Stimulated activated CD4-positive, alpha-beta T cell treated with anti-CD3 and anti-CD28 coated beads, Interleukin-15, amount 100 ng/mL, for 1 hour (primary cell): ENCODE results near the gene PIK3CA.
A peak's percentile ranks its signal among the peaks of the same experiment; 100 is the strongest.
"Not testable (repeated sequence)": the region's sequence is repeated elsewhere in the genome, so short reads cannot be mapped to it uniquely, and the experiment has no call there.

Source experiments
- DNase-seq, 2 donors: peaks; one replicate each; pipeline ENCODE4 v3.0.0-alpha.2; 2020; ENCODE audit warnings: low read depth in 1 of 2, low spot score in 1 of 2

Gene PIK3CA

DNA sequence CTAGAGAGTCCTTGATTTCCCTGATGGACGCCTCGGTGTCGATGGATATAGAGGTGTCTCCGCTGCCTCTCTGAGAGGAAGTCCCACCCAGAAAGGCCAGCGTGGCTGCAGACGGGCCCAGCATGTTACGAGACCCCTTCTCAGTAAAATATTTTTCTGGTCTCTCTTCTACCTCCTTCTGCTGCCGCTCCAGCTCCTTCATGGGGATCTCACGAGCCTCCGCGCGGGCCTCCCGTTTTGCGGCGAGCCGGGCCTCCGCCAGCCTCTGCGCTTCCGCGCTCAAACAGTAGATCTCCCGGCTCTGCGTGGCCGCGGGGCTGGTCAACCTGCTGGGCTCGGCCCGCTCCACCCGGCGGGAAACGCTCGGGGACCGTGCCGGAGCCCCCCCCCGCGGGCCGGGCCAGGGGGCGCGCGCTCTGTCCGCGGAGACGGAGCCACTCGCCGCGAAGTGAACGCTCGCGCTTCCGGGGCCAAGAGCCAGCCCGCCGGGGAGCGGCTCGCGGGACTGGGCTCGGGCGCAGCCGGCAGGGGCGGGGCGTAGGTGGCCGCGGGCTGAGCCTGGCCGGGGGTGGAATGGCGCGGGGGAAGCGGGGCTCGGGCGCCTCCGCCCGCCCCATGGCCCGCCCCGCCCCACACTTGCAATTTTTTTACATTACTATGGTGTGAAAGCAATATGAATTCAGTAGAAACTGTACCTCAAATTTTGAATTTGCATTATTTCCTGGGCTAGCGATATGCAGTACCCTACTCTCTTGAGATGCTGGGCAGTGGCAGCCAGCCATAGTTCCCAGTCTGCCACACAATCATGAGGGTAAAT is 113.0 kb downstream of the PIK3CA start:
- DNase-seq = peak; percentile 37 to 50

DNA sequence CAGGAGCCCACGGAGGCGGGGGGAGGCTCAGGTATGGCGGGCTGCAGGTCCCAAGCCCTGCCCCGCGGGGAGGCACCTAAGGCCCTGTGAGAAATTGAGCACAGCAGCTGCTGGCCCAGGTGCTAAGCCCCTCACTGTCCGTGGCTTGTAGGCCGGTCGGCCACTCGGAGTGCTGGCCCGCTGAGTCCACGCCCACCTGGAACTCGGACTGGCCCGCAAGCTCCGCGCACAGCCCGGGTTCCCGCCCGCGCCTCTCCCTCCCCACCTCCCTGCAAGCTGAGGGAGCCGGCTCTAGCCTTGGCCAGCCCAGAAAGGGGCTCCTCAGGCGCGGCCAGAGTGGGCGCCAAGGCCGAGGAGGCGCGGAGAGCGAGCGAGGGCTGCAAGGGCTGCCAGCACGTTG is 115.0 kb downstream of the PIK3CA start:
- DNase-seq = no peak

DNA sequence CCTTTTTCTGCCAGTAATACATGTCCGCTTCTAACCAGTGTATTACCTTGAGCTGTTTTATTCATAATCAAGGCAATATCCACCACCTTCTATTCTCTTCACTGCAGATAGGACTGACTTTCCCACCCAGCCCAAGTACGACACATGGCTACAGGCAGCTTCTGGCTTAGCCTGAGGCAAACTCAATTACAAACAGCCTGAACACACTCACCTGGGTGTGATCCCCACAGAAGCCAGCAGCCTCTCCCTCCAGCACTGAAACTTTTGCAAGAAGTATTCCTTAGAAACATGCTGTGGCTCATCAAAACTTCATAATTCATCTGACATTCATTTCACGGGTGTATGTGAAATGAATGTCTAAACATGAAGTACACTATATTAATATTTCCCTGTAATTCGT is 116.3 kb downstream of the PIK3CA start:
- no peak for DNase-seq

DNA sequence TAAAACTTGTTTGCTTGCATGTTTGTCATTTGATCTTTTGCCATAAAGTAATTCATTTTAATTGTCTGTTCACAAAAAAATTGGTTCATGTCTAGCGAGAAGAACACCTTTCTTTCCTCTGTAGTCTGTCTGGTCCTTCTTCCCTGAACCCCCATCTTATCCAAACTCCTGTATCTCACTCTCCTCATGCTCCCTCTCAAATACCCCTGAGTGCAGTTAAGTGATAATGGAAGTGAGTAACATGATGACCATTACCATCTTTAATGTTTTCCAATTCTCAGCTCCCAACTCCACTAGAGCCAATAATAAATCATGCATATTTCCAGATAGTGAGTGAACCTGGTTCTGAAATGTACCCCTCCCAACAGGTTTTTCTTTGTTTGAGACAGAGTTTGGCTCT is 116.9 kb downstream of the PIK3CA start:
- no peak for DNase-seq

DNA sequence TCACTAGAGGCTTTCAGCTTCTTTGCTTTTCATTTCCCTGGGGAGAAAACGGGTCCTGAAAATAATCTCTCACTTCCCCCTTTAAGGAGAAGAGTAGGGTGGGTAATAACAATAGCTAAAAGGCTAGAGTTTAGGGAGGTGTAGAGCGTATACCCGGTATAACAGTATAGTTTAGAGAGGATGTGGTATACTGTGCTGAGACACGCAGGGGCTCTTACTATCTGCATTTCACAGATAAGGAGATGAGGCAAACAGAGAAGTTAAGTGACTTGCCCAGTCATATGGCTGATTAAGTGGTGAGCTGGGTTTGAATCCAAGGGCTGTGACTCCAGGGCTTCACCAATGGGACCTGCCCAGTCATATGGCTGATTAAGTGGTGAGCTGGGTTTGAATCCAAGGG is 117.7 kb downstream of the PIK3CA start:
- no peak for DNase-seq

DNA sequence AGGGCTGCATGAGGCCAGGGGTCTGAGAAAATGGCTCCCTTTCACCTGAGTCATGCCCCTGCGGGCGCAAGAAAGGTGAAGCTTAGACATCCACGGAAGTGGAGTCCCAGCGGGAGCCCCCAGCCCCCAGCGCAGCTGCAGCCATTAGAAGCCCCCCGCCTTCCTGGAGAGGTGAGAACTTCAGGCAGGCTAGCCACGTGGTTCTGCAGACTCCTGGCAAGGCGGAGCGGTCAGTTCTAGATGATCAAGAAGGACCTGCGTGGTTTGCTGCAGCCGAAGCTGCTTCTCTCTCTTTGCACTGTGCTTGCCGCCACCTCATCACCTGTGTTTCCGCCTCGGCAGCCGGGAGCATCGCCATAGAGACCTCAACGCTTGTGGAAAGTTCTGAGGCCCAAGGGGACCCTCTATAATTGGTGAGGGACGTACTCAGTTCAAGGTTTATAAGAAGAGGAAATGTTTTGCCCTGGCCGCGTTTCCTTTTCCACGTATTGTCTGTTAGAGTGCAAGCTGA is 118.6 kb downstream of the PIK3CA start:
- no peak for DNase-seq

DNA sequence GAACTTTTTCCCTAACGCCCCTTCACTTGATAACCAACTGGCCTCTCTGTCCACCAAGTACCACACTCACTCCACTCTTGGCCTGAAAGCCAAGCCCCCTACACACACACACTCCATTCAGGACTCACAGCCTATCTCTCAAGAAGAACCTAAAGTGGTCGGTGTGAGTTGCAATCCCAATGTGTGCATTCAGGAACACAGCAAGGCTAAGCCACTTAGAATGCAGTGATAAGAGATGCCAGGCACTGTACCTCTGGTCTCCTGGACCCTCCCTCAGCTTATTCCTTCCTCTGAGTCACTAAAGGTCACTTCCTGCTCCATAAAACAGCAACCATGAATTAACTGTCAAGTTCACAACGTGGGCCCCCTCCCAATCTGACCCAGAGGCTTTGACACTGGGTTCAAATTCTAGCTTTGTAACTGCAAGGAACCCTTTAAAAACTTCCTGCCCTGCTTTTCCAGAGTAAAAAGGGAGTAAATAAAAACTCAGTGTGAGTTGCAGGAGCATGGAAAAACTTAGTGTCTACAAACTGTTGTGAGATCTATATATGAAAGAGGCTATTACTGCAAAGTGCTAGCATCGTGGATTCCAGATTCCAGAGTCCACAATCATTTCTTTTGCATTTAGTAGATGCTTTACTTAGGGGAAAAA is 120.4 kb downstream of the PIK3CA start:
- no peak for DNase-seq

DNA sequence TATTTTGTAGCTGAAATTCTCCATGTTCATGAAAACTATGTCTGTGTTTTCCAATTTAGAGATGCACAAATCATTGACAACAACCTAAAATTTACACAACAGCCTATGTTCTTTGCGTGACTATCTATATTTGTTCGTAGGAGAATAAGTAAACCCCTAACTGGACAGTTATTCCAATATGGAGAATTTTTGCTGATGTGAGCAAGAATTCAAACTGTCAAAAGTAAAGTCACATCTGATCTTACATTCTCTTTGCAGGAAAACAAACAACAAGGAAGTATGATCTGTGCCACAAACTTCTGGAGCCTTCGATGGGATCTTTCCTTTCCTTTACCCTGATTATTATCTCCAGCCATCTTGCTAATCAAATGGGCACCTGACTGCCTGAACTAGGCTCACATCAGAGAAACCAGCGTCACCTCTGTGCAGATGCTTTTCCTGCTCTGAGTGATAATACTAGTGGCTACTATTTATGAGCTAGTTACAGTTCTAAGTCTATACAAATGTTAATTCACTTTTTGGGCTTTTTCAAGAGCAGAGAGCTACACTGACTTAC is 121.1 kb downstream of the PIK3CA start:
- DNase-seq = no peak

DNA sequence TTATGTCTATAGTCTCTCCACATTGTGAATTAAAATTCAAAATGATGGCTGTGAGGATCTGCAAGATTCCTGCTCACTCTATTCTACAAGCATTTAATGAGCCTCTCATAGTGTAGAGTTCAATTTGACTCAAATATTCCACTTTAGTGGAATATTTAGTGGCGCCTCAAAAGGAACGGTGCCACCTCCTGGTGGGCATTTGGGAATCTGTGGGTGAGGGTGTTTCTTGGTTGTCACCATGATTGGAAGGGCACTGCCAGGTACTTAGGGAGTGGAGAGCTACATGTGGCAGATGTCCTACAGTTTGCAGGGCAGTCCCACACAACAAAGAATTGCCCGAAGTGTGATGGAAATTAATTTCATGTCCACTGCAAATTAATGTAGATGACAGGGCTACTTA is 124.2 kb downstream of the PIK3CA start:
- DNase-seq = no peak

DNA sequence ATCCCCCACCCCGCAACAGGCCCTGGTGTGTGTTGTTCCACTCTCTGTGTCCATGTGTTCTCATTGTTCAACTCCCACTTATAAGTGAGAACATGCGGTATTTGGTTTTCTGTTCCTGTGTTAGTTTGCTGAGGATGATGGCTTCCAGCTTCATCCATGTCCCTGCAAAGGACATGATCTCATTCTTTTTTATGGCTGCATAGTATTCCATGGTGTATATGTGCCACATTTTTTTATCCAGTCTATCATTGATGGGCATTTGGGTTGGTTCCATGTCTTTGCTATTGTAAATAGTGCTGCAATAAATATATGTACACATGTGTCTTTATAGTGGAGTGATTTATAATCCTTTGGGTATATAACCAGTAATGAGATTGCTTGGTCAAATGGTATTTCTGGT is 126.3 kb downstream of the PIK3CA start:
- DNase-seq = not testable (repeated sequence)

DNA sequence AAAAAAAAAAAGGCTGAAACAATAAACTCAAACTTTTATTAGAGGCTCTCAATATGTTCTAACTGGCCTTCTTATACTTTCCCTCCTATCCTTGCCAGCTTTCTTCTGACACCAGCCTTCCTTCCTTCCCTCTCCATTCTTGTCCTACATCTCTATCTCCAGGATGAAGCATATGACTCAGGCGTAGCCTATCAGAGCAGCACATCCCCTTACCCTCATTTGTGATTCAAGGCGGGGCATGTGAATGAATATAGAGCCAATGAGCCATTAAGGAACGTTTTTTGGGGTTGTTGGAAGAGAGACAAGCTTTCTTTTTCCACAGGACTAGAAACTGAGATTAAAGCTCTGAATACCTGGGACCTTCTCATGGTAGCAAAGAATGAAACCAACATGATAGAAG is 127.8 kb downstream of the PIK3CA start:
- DNase-seq = no peak

DNA sequence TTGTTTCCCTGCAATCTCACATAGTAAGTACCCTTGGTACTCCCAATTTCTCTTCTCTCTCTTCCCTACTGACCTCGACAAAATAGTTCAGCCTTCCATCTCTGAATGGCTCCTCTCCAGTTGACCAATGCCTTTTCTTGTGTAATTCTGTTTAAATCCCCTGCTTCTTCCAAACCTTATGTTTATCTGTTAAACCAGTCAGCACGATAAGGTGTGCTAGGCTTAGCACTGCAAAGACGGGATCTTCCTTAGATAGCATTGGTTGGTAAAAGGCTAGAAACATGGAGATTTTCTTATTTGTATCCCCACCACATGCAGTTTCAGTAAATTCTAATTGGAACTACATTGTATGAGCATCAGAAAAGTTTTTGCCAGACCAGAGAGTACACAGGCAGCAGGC is 128.6 kb downstream of the PIK3CA start:
- DNase-seq = no peak

DNA sequence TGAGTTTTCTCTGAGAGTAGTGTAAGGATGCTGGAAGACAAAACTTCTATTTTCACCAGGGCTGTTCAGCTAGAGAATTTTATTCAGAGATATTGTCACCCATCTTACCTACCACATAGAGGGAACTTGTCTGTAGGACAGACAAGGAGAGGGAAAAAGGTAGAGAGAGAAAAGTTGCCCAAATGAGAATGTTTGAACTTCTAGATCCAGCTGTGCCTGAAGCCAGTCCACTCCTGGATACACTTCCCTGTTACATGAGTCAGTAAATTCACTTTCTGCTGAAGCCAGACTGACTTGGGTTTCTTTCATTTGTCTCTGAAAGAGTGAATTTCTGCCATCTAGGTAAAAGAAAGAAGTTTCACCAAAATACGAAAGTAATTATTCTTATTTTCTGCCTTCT is 130.0 kb downstream of the PIK3CA start:
- DNase-seq = no peak

DNA sequence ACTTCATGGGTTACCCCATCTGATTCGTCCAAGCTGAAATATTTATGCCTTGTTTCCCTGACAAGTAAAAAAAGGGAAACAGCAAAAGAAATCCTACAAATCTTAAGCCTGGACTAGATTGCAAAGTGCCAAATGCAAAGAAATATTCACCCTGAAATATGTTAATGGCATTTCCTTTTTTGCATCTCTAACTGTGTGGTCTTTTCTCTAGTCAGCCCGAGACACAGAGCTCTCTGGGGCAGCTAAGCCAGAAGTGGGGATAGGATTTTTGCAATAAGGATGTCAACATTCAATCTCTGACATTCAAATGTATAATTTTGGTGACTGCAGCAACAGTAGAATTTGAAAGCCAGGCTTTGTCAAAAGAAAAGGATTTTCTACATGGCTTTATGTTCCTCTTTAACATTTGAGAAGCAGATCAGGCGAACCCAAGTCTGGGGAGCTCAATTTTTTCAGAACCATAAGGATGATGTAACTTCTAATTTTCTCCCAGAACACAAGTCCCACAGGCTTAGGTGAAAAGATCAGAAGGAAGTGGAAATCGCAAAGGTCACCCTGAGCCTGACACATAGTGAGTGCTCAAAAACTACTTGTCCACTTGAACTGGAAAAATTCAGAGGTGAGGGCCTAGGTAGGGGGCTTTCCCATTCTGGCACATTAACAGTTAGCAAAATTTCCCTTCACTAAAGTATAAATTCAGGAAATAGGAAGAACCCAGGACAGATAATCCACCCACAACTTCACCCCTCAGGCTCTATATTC is 131.0 kb downstream of the PIK3CA start:
- DNase-seq = no peak

DNA sequence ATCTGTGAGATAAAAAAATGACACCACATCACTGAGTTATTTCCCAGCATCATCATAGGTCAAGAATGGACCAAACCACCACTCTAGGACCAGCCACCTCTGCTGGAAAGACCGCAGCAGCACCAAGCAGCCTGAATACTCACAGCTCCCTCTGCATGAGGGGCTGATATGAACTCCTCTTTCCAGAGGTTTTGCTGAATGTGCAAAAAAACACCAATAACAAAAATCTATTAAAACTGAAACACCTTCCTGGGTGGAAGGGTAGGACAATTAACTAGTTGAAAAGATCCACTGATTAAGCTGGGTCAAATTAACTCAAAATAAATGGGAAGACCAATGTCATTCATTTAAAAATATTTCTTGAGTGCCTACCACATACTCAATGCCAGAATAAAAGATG is 131.7 kb downstream of the PIK3CA start:
- DNase-seq = no peak

DNA sequence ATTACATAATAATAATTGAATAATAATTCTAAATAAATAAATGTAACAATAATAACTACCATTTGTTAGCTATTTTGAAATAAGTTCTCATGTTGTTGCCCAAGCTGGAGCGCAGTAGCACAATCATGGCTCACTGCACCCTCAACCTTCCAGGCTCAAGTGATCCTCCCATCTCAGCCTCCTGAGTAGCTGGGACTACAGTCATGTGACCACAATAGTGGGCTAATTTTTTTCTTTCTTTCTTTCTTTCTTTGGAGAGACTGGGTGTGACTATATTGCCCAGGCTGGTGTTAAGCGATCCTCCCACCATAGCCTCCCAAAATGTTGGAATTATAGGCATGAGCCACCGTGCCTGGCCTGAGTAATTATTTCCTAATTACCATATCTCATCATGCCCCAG is 133.7 kb downstream of the PIK3CA start:
- DNase-seq = no peak

DNA sequence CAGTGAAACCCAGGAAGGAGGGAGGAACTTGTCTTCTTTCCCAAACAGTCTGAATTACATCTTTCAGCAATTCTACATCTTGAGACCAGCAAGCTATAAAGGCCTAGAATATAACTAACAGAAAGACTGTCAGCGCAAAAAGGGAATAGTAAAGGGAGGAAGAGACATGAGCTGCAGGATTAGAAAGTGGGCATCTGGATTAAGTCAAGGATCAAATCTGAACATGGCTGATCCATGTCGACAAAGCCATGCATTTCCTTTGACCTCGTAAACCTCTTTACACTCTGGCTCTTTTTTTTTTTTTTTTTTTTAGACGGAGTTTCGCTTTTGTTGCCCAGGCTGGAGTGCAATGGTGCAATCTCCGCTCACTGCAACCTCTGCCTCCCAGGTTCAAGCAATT is 138.2 kb downstream of the PIK3CA start:
- DNase-seq = no peak

DNA sequence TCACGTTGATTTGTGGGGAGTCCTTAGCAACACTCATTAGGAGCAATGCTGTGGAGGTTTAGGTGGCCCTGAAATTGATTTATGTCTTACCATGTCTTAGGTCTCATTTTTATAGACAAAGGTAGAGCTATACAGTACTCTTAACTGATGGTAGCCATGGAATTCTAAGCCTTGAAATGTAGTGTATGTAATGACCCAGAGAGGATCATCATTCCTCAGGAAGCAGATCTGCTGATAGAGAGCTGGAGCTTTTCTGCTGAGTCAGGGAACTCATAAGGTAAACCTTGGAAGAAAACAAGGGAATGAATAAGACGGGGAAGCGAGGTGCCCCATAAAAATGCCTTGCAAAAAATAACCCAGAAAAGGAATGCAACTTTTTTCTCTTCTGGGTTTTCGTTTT is 140.7 kb downstream of the PIK3CA start:
- no peak for DNase-seq

DNA sequence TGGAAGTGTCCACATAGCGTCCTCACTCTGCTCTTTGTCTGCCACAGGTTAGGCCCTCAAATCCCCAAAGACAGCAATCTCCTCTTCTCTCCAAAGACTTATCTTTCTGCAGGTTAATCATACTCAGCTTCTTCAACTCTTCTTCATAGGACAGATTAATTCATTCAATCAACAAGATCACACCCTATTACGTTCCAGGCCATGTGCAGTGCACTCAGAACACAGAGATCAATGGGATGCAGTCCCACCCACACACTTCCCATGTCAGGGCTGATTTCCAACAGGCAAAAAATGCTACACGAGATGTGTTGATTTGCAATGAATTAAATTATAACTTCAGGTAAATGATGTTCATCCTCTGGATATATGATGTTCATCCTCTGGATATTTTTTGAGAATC is 141.1 kb downstream of the PIK3CA start:
- no peak for DNase-seq
